CD14-positive monocyte (primary cell): ENCODE results near the gene FGD3. TPM values are rescaled to one million over a fixed set of nuclear protein-coding genes. Genes with fewer than 3 reads are reported as not detected.

ENCODE experiments used
- DNase-seq, 3 donors: peaks; one replicate each; pipeline ENCODE4 v3.0.0-alpha.2; 2011 to 2022
- H2AFZ ChIP-seq: 2 replicates; pipeline ENCODE4 v1.6.0; 2012; ENCODE audit warnings: mild to moderate bottlenecking, low read depth, low read length, inconsistent platforms; ENCODE audit not compliant: insufficient read depth, poor library complexity, severe bottlenecking
- H3K27ac ChIP-seq, 2 donors: 1 replicate in 1 of 2; 2 replicates in 1 of 2; pipeline ENCODE4 v1.5.1; 2012 to 2013; ENCODE audit warnings: low read length in 2 of 2, control low read depth in 1 of 2, inconsistent platforms in 1 of 2, low read depth in 1 of 2, mild to moderate bottlenecking in 1 of 2
- H3K27me3 ChIP-seq, 2 donors: one replicate each; pipeline versions ENCODE4 v1.6.0 to v1.6.1; 2011 to 2013; ENCODE audit warnings: low read length in 2 of 2; ENCODE audit not compliant: control insufficient read depth in 2 of 2, insufficient read depth in 2 of 2
- H3K36me3 ChIP-seq, 2 donors: replicated peaks in 1 of 2; 1 replicate in 1 of 2; 2 replicates in 1 of 2; pipeline versions ENCODE4 v1.5.1 to v1.6.1; 2012 to 2013; ENCODE audit warnings: low read length in 2 of 2, control low read depth in 1 of 2, inconsistent platforms in 1 of 2, mild to moderate bottlenecking in 1 of 2; ENCODE audit not compliant: insufficient read depth in 2 of 2, control insufficient read depth in 1 of 2
- H3K4me1 ChIP-seq, 2 donors: 1 replicate in 1 of 2; 2 replicates in 1 of 2; pipeline versions ENCODE4 v1.5.1 to v1.6.1; 2012 to 2013; ENCODE audit warnings: low read length in 2 of 2, control low read depth in 1 of 2, inconsistent platforms in 1 of 2, mild to moderate bottlenecking in 1 of 2, moderate library complexity in 1 of 2; ENCODE audit not compliant: insufficient read depth in 2 of 2, control insufficient read depth in 1 of 2
- H3K4me2 ChIP-seq: replicated peaks from 2 replicates; pipeline ENCODE3; 2012; ENCODE audit warnings: low read length, moderate library complexity, mild to moderate bottlenecking; ENCODE audit not compliant: poor library complexity, severe bottlenecking; ENCODE audit errors: extremely low read depth
- H3K4me3 ChIP-seq, 3 experiments: fragments of 200-600 bp in 1 of 3; sonication (generic) in 1 of 3; replicated peaks in 1 of 3; 1 replicate in 2 of 3; 2 replicates in 1 of 3; pipeline ENCODE4 v1.5.1; 2011 to 2013; ENCODE audit warnings: low read length in 3 of 3, mild to moderate bottlenecking in 3 of 3, control low read depth in 2 of 3, low read depth in 2 of 3, inconsistent platforms in 1 of 3, moderate library complexity in 1 of 3
- H3K79me2 ChIP-seq: 2 replicates; pipeline ENCODE4 v1.6.0; 2012; ENCODE audit warnings: mild to moderate bottlenecking, control low read depth, inconsistent platforms, low read length, moderate library complexity; ENCODE audit not compliant: insufficient read depth
- H3K9ac ChIP-seq: 2 replicates; pipeline ENCODE4 v1.6.0; 2017; ENCODE audit warnings: low read length, mild to moderate bottlenecking; ENCODE audit not compliant: insufficient read depth, poor library complexity, severe bottlenecking
- H3K9me3 ChIP-seq, 2 donors: replicated peaks in 1 of 2; 1 replicate in 1 of 2; 2 replicates in 1 of 2; pipeline versions ENCODE4 v1.5.1 to v1.6.1; 2012 to 2013; ENCODE audit warnings: low read length in 2 of 2, control low read depth in 1 of 2; ENCODE audit not compliant: control insufficient read depth in 1 of 2, insufficient read depth in 1 of 2
- H4K20me1 ChIP-seq: 2 replicates; pipeline ENCODE4 v1.6.0; 2012; ENCODE audit warnings: mild to moderate bottlenecking, low read length, control low read depth, moderate library complexity; ENCODE audit not compliant: insufficient read depth
- H3K27ac Mint-ChIP-seq, 7 donors: one replicate each; pipeline ENCODE4 v1.8.0; 2020; ENCODE audit warnings: mild to moderate bottlenecking in 7 of 7, mixed read lengths in 7 of 7, moderate library complexity in 6 of 7, inconsistent platforms in 2 of 7
- H3K27me3 Mint-ChIP-seq, 3 donors: one replicate each; pipeline ENCODE4 v1.8.0; 2021 to 2022; ENCODE audit warnings: low read depth in 3 of 3, mild to moderate bottlenecking in 3 of 3, mixed read lengths in 3 of 3, moderate library complexity in 3 of 3, inconsistent platforms in 1 of 3
- H3K36me3 Mint-ChIP-seq, 2 donors: one replicate each; pipeline ENCODE4 v1.8.0; 2020; ENCODE audit warnings: mixed read lengths in 2 of 2, inconsistent platforms in 1 of 2, mild to moderate bottlenecking in 1 of 2
- H3K4me1 Mint-ChIP-seq: one replicate; pipeline ENCODE4 v1.8.0; 2020; ENCODE audit warnings: mild to moderate bottlenecking, mixed read lengths
- H3K4me3 Mint-ChIP-seq, 2 donors: one replicate each; pipeline ENCODE4 v1.8.0; 2020; ENCODE audit warnings: mild to moderate bottlenecking in 2 of 2, mixed read lengths in 2 of 2, moderate library complexity in 1 of 2
- H3K9me3 Mint-ChIP-seq, 7 donors: one replicate each; pipeline ENCODE4 v1.8.0; 2020 to 2022; ENCODE audit warnings: mixed read lengths in 7 of 7, mild to moderate bottlenecking in 6 of 7, moderate library complexity in 6 of 7, inconsistent platforms in 2 of 7
- WGBS: methylation state at CpG from one replicate; pipeline ENCODE4 v1.1.5; 2013; ENCODE audit warnings: missing lambda C conversion rate; ENCODE audit not compliant: insufficient coverage; 5-methylcytosine and 5-hydroxymethylcytosine counted together
- intact Hi-C, 2 donors: fragments of 100-400 bp; cut with micrococcal nuclease; formaldehyde crosslinking; loops; one replicate each; pipeline versions ENCODE4 v1.15.0 to v1.15.1; 2023
- polyA plus RNA-seq, 3 donors: library from polyadenylated mRNA; depleted of rRNA in 1 of 3; unstranded in 2 of 3; stranded (reverse) in 1 of 3; fragments of 300-500 nt in 2 of 3; fragments of >200 nt in 1 of 3; fragmentation: Illumina TruSeq in 2 of 3; gene quantifications; 1 replicate in 2 of 3; 2 replicates in 1 of 3; pipeline ENCODE4 v1.2.3, GENCODE V29; 2012 to 2021
- TF ChIP-seq, protein P1 (sequence below): fragments of 200-600 bp; IDR thresholded peaks from one replicate; pipeline ENCODE4 v1.8.0; 2022; ENCODE audit warnings: antibody characterized with exemption, mild to moderate bottlenecking

FGD3 gene
- polyA plus RNA-seq, 3 donors, result 32.4 to 120 (median 56.2) TPM

DNA sequence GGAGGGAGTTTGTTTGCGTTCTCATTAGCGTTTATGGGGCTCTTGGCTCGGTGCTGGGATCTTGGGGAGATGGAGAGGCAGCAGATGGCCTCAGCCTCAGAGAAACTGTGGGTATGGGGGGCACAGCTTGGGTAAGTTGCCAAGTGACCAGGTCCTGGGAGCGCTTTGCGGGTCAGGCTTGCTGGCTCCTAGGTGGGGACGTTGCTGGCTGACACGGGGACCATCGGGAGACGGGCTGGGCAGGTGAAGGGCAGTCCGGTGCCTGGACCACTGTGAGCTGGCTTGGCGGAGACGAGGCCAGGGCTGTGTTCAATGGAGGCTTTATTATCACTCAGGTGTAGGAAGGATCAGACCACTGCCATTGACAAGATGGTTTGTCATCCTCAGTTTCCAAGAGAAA, 30.0 kb downstream of the FGD3 start:
- H3K9me3 ChIP-seq, result no peaks in the 10 kb centered on the region
- H2AFZ ChIP-seq, result no peak overlapping the region
- peaks cover 51 to 66% of the 10 kb centered on the region in 2 donors for H3K4me1 ChIP-seq
- H3K27ac ChIP-seq, result peak overlapping the region; percentile 27 to 59
- H3K36me3 ChIP-seq, result peaks cover 46 to 75% of the 10 kb centered on the region in 2 donors
- H3K27me3 ChIP-seq, result no peaks in the 10 kb centered on the region
- H3K79me2 ChIP-seq, result peaks cover 93% of the 10 kb centered on the region
- TF ChIP-seq, protein P1, sequence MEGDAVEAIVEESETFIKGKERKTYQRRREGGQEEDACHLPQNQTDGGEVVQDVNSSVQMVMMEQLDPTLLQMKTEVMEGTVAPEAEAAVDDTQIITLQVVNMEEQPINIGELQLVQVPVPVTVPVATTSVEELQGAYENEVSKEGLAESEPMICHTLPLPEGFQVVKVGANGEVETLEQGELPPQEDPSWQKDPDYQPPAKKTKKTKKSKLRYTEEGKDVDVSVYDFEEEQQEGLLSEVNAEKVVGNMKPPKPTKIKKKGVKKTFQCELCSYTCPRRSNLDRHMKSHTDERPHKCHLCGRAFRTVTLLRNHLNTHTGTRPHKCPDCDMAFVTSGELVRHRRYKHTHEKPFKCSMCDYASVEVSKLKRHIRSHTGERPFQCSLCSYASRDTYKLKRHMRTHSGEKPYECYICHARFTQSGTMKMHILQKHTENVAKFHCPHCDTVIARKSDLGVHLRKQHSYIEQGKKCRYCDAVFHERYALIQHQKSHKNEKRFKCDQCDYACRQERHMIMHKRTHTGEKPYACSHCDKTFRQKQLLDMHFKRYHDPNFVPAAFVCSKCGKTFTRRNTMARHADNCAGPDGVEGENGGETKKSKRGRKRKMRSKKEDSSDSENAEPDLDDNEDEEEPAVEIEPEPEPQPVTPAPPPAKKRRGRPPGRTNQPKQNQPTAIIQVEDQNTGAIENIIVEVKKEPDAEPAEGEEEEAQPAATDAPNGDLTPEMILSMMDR, result no peak
- no peak overlapping the region for H3K4me3 Mint-ChIP-seq
- no peak overlapping the region for H3K4me2 ChIP-seq
- peaks cover 78% of the 10 kb centered on the region for H3K4me1 Mint-ChIP-seq
- WGBS, result 97% methylated on average over 12 of the region's 12 CpGs
- H3K9me3 Mint-ChIP-seq, result peaks cover 0 to 3% (median 0%) of the 10 kb centered on the region in 7 donors
- no peak overlapping the region for H3K4me3 ChIP-seq
- intact Hi-C loops, result no loop called here
- no peak for DNase-seq
- no peak overlapping the region for H3K9ac ChIP-seq
- H4K20me1 ChIP-seq, result peaks cover 99% of the 10 kb centered on the region
- no peaks in the 10 kb centered on the region for H3K27me3 Mint-ChIP-seq
- H3K36me3 Mint-ChIP-seq, result peaks cover 57 to 80% of the 10 kb centered on the region in 2 donors
- H3K27ac Mint-ChIP-seq, result peak overlapping the region; percentile 48 to 90 (median 67)

- Mint-ChIP-seq H3K27me3 (no peaks in the 10 kb centered on the region), H3K27ac (peak overlapping the region in 4 of 7 donors; percentile 18 to 80 (median 64)), H3K4me3 (no peak overlapping the region), H3K4me1 (peaks cover 66% of the 10 kb centered on the region), H3K9me3 (peaks cover 0 to 10% (median 4%) of the 10 kb centered on the region in 7 donors), H3K36me3 (peaks cover 66 to 88% of the 10 kb centered on the region in 2 donors)
- no peaks in the 10 kb centered on the region for H3K27me3 ChIP-seq
- H3K36me3 ChIP-seq, result peaks cover 47 to 85% of the 10 kb centered on the region in 2 donors
- 43% methylated on average over 1 of the region's 4 CpGs for WGBS
- TF ChIP-seq, protein P1, result no peak
- DNase-seq, result no peak
- intact Hi-C loops, result no loop called here
- H3K9me3 ChIP-seq, result no peaks in the 10 kb centered on the region
- no peak overlapping the region for H3K9ac ChIP-seq
- H3K4me2 ChIP-seq, result no peak overlapping the region
- H2AFZ ChIP-seq, result no peak overlapping the region
- H3K4me1 ChIP-seq, result peaks cover 42 to 55% of the 10 kb centered on the region in 2 donors
- peak overlapping the region in 1 of 2 donors; percentile 49 for H3K27ac ChIP-seq
- H3K4me3 ChIP-seq, result no peak overlapping the region
- H4K20me1 ChIP-seq, result peaks cover 99% of the 10 kb centered on the region
- H3K79me2 ChIP-seq, result peaks cover 93% of the 10 kb centered on the region
Observed at GRCh38 chr9:92978345-92978875, 31.1 kb downstream of the FGD3 start.
